OCI-LY7 (cell line): ENCODE results near the gene CCNC. TPM values are rescaled to one million over a fixed set of nuclear protein-coding genes. Genes with fewer than 3 reads are reported as not detected.

ENCODE experiments used
- BruUV-seq: library from RNA; stranded (reverse); fragments of 400-500 nt; replicated peaks from 2 replicates; lab custom pipeline; 2021; lab: Mats Ljungman, UMichigan
- CTCF ChIA-PET: fragments of 300-600 bp; sonication (Branson Sonifier 250); formaldehyde crosslinking; loops from one replicate; lab custom pipeline; 2022; ENCODE audit warnings: antibody characterized with exemption; ENCODE audit not compliant: unreplicated experiment; lab: Charles Lee
- POLR2A ChIA-PET: fragments of 300-600 bp; sonication (Branson Sonifier 250); formaldehyde crosslinking; loops from one replicate; lab custom pipeline; 2022; ENCODE audit warnings: antibody characterized with exemption; lab: Charles Lee
- DNase-seq: peaks from one replicate; pipeline ENCODE4 v3.0.0-alpha.2; 2015; ENCODE audit warnings: low spot score
- H2AFZ ChIP-seq: fragments of 200-600 bp; sonication (generic), shearing (Covaris generic); 2 replicates; pipeline ENCODE4 v1.6.1; 2014; ENCODE audit warnings: mild to moderate bottlenecking, antibody characterized with exemption, low read length, moderate library complexity
- H3K27ac ChIP-seq: fragments of 200-600 bp; sonication (generic); 2 replicates; pipeline ENCODE4 v1.5.1; 2014; ENCODE audit warnings: mixed run types, low read depth, mild to moderate bottlenecking, moderate library complexity, low read length, inconsistent platforms; ENCODE audit not compliant: poor library complexity, severe bottlenecking
- H3K36me3 ChIP-seq: fragments of 200-600 bp; sonication (generic); 2 replicates; pipeline ENCODE4 v1.6.1; 2014; ENCODE audit warnings: mild to moderate bottlenecking, antibody characterized with exemption, low read length, moderate library complexity, mixed read lengths; ENCODE audit not compliant: insufficient read depth
- H3K4me1 ChIP-seq: fragments of 200-600 bp; sonication (generic); 2 replicates; pipeline ENCODE4 v1.5.1; 2014; ENCODE audit warnings: mild to moderate bottlenecking, low read length; ENCODE audit not compliant: insufficient read depth, poor library complexity, severe bottlenecking
- H3K4me2 ChIP-seq: fragments of 200-600 bp; sonication (generic); 2 replicates; pipeline ENCODE4 v1.6.1; 2014; ENCODE audit warnings: mild to moderate bottlenecking, low read length
- H3K4me3 ChIP-seq: fragments of 200-600 bp; sonication (generic); 2 replicates; pipeline ENCODE4 v1.5.1; 2014; ENCODE audit warnings: mild to moderate bottlenecking, low read depth, low read length; ENCODE audit not compliant: poor library complexity, severe bottlenecking
- H3K79me2 ChIP-seq: fragments of 200-600 bp; sonication (generic); 2 replicates; pipeline ENCODE4 v1.6.1; 2016; ENCODE audit warnings: low read depth, mild to moderate bottlenecking, low read length, moderate library complexity, mixed read lengths; ENCODE audit not compliant: insufficient read depth
- H3K9me2 ChIP-seq: fragments of 200-600 bp; sonication (generic); 2 replicates; pipeline ENCODE4 v1.6.1; 2016; ENCODE audit warnings: mild to moderate bottlenecking, low read length, mixed read lengths; ENCODE audit not compliant: insufficient read depth
- H3K9me3 ChIP-seq: fragments of 200-600 bp; sonication (generic); 2 replicates; pipeline ENCODE4 v1.6.1; 2014; ENCODE audit warnings: mild to moderate bottlenecking, mixed run types, low read length, mixed read lengths
- H4K20me1 ChIP-seq: fragments of 200-600 bp; sonication (generic); 2 replicates; pipeline ENCODE4 v1.6.1; 2014; ENCODE audit warnings: mild to moderate bottlenecking, antibody characterized with exemption, low read length, moderate library complexity, mixed read lengths; ENCODE audit not compliant: insufficient read depth
- CTCF ChIP-seq: fragments of 200-600 bp; sonication (generic); conservative IDR thresholded peaks from 2 replicates; pipeline ENCODE4 v1.5.1; 2014; ENCODE audit warnings: mild to moderate bottlenecking, antibody characterized with exemption, low read length, moderate library complexity, mixed read lengths
- EZH2phosphoT487 ChIP-seq: fragments of 200-600 bp; sonication (generic); IDR thresholded peaks from 2 replicates; pipeline ENCODE4 v1.6.1; 2018; ENCODE audit warnings: low read depth, borderline replicate concordance, mild to moderate bottlenecking, mixed run types, antibody characterized with exemption, low read length, moderate library complexity, mixed read lengths
- intact Hi-C: fragments of 100-400 bp; cut with micrococcal nuclease; formaldehyde crosslinking; loops from one replicate; pipeline ENCODE4 v1.10.0; 2022; ENCODE audit not compliant: unreplicated experiment
- total RNA-seq, 2 experiments: library from RNA; depleted of rRNA in 1 of 2; stranded (reverse); fragments of >200 nt in 1 of 2; shearing (Covaris generic) in 1 of 2; gene quantifications; 2 replicates each; pipeline ENCODE4 v1.2.3, GENCODE V29; 2014 to 2022

The CCNC gene
- total RNA-seq, 2 experiments from 2014 or later: 58.4 to 91.9 TPM

GRCh38 chr6:99522531-99522930 is 45.9 kb downstream of the CCNC start:
- DNase-seq: no peak
- no TSS peak for BruUV-seq
- Histone ChIP-seq H3K79me2 (no peaks in the 10 kb centered on the region), H3K4me1 (peaks cover 12% of the 10 kb centered on the region), H3K9me2 (no peaks in the 10 kb centered on the region), H2AFZ (no peak overlapping the region), H3K9me3 (no peaks in the 10 kb centered on the region), H4K20me1 (no peaks in the 10 kb centered on the region), H3K36me3 (no peaks in the 10 kb centered on the region), H3K4me3 (no peak overlapping the region), H3K27ac (no peak overlapping the region), H3K4me2 (no peak overlapping the region)
- ChIA-PET POLR2A (interaction anchor here (0.6 to 3.8 kb wide), 6 partner anchors 8 to 45 kb away, joined by 3 to 25 read pairs (median 3); partner anchors contain the start of gene CCNC), CTCF (interaction anchor here (0.8 kb wide), 1 partner anchor 46 kb away, joined by 3 read pairs; the partner anchor contains the start of gene CCNC)
- TF ChIP-seq CTCF: no peak
- no peak for TF ChIP-seq EZH2phosphoT487
- intact Hi-C loops: no loop called here

GRCh38 chr6:99521633-99522151 is 46.8 kb downstream of the CCNC start:
- no TSS peak for BruUV-seq
- peak overlapping the region; percentile 78 for H2AFZ ChIP-seq
- ChIA-PET CTCF (no interaction called here), POLR2A (interaction anchor here (0.6 to 3.8 kb wide), 7 partner anchors 10 to 249 kb away, joined by 3 to 25 read pairs (median 3); partner anchors contain the start of gene CCNC)
- H3K4me1 ChIP-seq: peaks cover 16% of the 10 kb centered on the region
- no peaks in the 10 kb centered on the region for H4K20me1 ChIP-seq
- H3K4me2 ChIP-seq: peak overlapping the region; percentile 79
- H3K4me3 ChIP-seq: peak overlapping the region; percentile 82
- H3K79me2 ChIP-seq: no peaks in the 10 kb centered on the region
- peak overlapping the region; percentile 60 for H3K27ac ChIP-seq
- no peaks in the 10 kb centered on the region for H3K9me2 ChIP-seq
- no peak for DNase-seq
- H3K9me3 ChIP-seq: no peaks in the 10 kb centered on the region
- TF ChIP-seq CTCF: no peak
- TF ChIP-seq EZH2phosphoT487: no peak
- intact Hi-C loops: loop anchor here (1.0 to 2.0 kb wide), 2 partner anchors 47 to 97 kb away; partner anchors contain the start of genes CCNC and PNISR
- no peaks in the 10 kb centered on the region for H3K36me3 ChIP-seq
